ENCODE results near the gene BIK. TPM values are rescaled to one million over a fixed set of nuclear protein-coding genes. Genes with fewer than 3 reads are reported as not detected.
A peak's percentile ranks its signal among the peaks of the same experiment; 100 is the strongest.

BIK gene
- total RNA-seq, result 0.46 and 0.74 TPM in 2 replicates

- DNase-seq (ENCODE audit: low read depth, low spot score), result no peak
These were observed at the start of gene BIK for GRCh38 chr22:43110444-43110926. BIK (plus strand) TSS chr22:43110750; CDS start chr22:43124023, 13,273 bp downstream.

- DNase-seq (ENCODE audit: low read depth, low spot score), result no peak
These were observed 44.4 kb upstream of the BIK start for GRCh38 chr22:43066134-43066533.

GRCh38 chr22:43066844-43067385 lies 43.6 kb upstream of the BIK start:
- DNase-seq (ENCODE audit: low read depth, low spot score), result no peak

GRCh38 chr22:43077121-43077877 lies 33.3 kb upstream of the BIK start:
- no peak for DNase-seq (ENCODE audit: low read depth, low spot score)

- DNase-seq (ENCODE audit: low read depth, low spot score), result no peak
These were observed 32.0 kb upstream of the BIK start for GRCh38 chr22:43078522-43078921.

- DNase-seq (ENCODE audit: low read depth, low spot score), result no peak
These were observed 30.8 kb upstream of the BIK start for GRCh38 chr22:43079742-43080141.

GRCh38 chr22:43080616-43081015 lies 29.9 kb upstream of the BIK start:
- DNase-seq (ENCODE audit: low read depth, low spot score), result no peak

- no peak for DNase-seq (ENCODE audit: low read depth, low spot score)
These were observed 28.6 kb upstream of the BIK start for GRCh38 chr22:43081968-43082367.

GRCh38 chr22:43085658-43086606 lies 24.6 kb upstream of the BIK start:
- no peak for DNase-seq (ENCODE audit: low read depth, low spot score)

GRCh38 chr22:43088627-43088983 lies 21.9 kb upstream of the BIK start:
- no peak for DNase-seq (ENCODE audit: low read depth, low spot score)

GRCh38 chr22:43088984-43089717 lies 21.4 kb upstream of the BIK start, which contains the start of gene TTLL1:
TTLL1 (minus strand) TSS chr22:43089391; CDS start chr22:43075586, 13,805 bp downstream.
- DNase-seq (ENCODE audit: low read depth, low spot score), result peak; percentile 47

- peak; percentile 59 for DNase-seq (ENCODE audit: low read depth, low spot score)
These were observed 20.3 kb upstream of the BIK start for GRCh38 chr22:43090130-43090789.

- no peak for DNase-seq (ENCODE audit: low read depth, low spot score)
These were observed 18.5 kb upstream of the BIK start for GRCh38 chr22:43092085-43092484.

GRCh38 chr22:43094085-43094484 lies 16.5 kb upstream of the BIK start:
- DNase-seq (ENCODE audit: low read depth, low spot score), result no peak

GRCh38 chr22:43094551-43094950 lies 16.0 kb upstream of the BIK start:
- no peak for DNase-seq (ENCODE audit: low read depth, low spot score)

GRCh38 chr22:43096420-43096819 lies 14.1 kb upstream of the BIK start:
- DNase-seq (ENCODE audit: low read depth, low spot score), result no peak

GRCh38 chr22:43098356-43098755 lies 12.2 kb upstream of the BIK start:
- no peak for DNase-seq (ENCODE audit: low read depth, low spot score)

- DNase-seq (ENCODE audit: low read depth, low spot score), result no peak
These were observed 11.5 kb upstream of the BIK start for GRCh38 chr22:43099095-43099494.

GRCh38 chr22:43100225-43100624 lies 10.3 kb upstream of the BIK start:
- no peak for DNase-seq (ENCODE audit: low read depth, low spot score)

GRCh38 chr22:43101306-43101705 lies 9.2 kb upstream of the BIK start:
- DNase-seq (ENCODE audit: low read depth, low spot score), result no peak

All from pulmonary artery endothelial cell (primary cell).